Astrocyte of the spinal cord (primary cell): ENCODE results near the gene SLIT3.
A peak's percentile ranks its signal among the peaks of the same experiment; 100 is the strongest.

ENCODE experiments used
- DNase-seq: peaks from one replicate; pipeline ENCODE4 v3.0.0; 2011; ENCODE audit warnings: low read depth, low spot score
- H3K4me3 ChIP-seq: 2 replicates; pipeline ENCODE4 v1.5.1; 2011; ENCODE audit warnings: low read depth, mild to moderate bottlenecking, low read length, moderate library complexity
- in situ Hi-C: cut with HindIII; loops from 2 replicates; pipeline ENCODE4 v1.10.0; 2017; ENCODE audit warnings: low sequenced_read_pairs
- TF ChIP-seq, protein P1 (sequence below): IDR thresholded peaks from 2 replicates; pipeline ENCODE4 v1.5.1; 2012; ENCODE audit warnings: low read depth, mild to moderate bottlenecking, low read length, inconsistent platforms

SLIT3 gene

DNA sequence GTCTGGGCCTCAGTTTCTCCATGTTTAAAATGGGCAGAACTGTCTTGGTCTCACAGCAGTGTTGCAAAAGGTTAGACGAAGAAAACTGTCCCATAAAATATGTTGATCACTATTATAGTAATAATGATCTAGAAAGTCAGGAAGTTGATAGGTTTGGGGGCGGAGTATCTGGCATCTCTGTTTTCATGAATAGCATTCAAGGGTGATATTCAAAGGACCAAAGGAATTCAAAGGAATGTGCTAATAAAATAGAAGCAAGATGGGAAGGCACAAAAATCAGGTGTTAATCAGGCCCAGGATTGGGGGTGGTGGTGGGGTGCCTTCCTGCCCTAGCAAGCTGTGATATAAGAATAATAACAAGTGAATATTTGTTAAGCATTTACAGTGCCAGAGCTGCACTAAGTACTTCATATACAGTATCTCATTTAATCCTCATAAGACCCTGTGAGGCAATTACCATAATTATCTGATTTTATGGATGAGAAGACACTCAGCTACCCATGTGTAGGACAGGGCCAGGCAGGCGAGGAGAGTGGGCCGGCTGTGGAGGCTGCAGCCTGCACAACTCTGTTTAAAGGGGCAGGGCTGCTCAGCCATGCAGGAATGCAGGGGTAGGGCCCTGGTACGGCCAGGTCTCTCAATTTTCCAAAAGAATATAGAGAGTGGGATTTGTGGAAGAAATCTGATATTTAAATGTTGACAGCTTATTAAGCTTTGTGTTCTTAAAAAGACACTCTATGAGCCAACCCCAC is 579.8 kb downstream of the SLIT3 start:
- no peak overlapping the region for H3K4me3 ChIP-seq
- TF ChIP-seq, protein P1, sequence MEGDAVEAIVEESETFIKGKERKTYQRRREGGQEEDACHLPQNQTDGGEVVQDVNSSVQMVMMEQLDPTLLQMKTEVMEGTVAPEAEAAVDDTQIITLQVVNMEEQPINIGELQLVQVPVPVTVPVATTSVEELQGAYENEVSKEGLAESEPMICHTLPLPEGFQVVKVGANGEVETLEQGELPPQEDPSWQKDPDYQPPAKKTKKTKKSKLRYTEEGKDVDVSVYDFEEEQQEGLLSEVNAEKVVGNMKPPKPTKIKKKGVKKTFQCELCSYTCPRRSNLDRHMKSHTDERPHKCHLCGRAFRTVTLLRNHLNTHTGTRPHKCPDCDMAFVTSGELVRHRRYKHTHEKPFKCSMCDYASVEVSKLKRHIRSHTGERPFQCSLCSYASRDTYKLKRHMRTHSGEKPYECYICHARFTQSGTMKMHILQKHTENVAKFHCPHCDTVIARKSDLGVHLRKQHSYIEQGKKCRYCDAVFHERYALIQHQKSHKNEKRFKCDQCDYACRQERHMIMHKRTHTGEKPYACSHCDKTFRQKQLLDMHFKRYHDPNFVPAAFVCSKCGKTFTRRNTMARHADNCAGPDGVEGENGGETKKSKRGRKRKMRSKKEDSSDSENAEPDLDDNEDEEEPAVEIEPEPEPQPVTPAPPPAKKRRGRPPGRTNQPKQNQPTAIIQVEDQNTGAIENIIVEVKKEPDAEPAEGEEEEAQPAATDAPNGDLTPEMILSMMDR = no peak
- DNase-seq = no peak
- in situ Hi-C loops = no loop called here

DNA sequence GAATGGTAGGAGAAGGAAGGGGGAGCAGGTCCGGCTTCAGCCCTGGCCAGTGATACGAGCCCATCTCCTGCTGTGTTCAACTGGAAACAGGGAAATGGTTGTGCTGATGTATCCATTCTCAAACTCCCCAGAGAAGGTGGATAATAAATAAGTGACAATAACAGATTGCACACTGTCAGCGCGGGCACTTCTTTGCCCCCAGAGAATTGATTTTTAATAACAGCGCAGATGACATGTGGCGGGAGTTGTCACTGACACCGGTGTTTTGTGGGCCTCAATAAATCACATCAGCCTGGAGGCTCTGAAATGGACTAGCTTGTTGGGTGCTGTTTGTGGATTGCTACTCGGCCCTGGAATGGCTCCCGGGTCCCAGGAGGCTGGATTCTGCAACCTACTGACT is 580.4 kb downstream of the SLIT3 start:
- TF ChIP-seq, protein P1 = no peak
- in situ Hi-C loops = no loop called here
- H3K4me3 ChIP-seq = no peak overlapping the region
- no peak for DNase-seq

DNA sequence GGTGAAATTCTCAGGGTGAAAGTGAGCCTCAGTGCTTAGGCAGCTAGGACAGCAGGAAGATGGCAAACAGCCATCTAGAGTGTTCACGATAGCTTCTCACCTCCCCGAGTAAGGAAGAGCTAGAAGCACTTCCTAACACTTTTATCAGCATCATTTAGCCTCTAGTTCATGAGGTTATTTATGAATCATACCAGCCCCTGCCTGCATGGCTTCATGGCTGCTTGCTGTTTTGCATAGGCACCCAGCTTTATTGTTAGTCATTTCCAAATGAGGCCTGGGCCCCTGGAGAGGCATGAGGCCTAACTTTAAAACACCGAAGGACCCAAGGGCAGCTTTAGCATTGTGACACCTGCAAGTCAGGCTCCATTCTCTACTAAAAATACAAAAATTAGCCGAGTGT is 586.9 kb downstream of the SLIT3 start:
- no peak overlapping the region for H3K4me3 ChIP-seq
- in situ Hi-C loops = no loop called here
- TF ChIP-seq, protein P1 = no peak
- peak; percentile 12 for DNase-seq

DNA sequence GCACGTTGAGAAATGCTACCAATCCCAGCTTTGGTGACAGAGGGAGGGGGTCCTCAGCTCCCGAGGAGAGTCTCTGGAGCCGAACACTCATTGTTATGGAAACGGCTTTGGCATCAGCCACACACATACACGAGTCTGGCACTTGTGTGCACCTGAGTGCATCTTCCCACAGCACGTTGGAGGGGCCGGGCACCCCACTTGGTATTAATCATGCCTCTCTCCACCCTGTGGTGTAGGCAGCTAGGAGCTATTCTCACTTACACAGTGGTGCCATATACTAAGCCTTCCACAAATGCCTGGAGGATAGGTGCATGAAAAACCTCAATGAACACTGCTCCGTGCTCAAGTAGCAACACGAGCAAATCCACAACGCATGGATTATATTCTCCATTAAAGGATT is 587.9 kb downstream of the SLIT3 start:
- TF ChIP-seq, protein P1 = no peak
- H3K4me3 ChIP-seq = no peak overlapping the region
- in situ Hi-C loops = no loop called here
- no peak for DNase-seq

DNA sequence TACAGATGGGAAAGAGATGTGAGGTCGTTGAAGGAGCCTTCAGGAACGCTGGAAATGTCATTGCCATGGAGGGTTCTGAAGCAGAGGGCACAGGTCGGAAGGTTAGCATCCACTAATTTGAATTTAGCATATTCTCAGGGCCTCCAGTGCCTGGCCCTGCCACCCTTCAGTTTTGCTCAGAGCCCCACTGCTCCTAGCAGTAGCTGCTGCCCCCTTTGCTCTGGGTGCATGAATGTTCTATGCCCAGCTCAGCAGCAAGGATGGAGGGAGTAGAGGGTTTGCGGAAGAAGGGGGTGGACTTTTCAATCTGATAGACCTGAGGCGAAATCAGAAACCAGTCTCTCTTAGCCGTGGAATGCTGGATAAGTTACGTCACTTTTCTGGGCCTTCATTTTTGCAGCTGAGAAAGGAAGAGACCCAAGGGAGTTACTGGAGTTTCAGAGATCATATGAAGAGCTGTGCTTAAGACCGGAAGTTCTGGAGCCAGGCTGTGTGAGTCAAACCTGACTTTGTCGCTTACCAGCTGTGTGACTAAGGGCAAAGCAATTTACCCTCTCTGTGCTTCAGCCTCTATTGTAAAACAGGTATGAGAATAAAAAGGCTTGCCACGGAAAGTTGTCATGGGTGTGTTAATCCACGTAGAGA is 588.5 kb downstream of the SLIT3 start:
- H3K4me3 ChIP-seq = no peak overlapping the region
- peak; percentile 93 for DNase-seq
- in situ Hi-C loops = no loop called here
- TF ChIP-seq, protein P1 = no peak

DNA sequence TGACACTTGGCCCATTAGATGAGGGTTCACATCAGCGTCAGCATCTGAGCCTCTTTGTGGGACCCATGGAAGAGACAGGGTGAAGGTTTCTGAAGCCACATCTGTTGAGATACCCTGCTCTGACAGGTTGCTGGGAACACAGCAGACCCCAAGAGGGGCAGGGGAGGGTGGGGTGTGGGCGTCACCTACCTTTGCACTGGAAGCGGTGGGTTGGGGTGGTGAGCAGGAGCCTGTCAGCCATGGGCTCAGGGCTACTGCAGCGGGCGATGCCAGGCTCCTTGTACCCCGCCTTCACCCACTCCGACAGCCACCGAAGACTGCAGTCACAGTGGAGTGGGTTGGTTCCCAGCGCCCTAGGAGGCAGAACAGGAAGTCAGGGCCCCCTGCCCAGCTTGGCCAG is 590.2 kb downstream of the SLIT3 start:
- no peak overlapping the region for H3K4me3 ChIP-seq
- DNase-seq = no peak
- in situ Hi-C loops = no loop called here
- TF ChIP-seq, protein P1 = no peak
